Measurements from ENCODE around the gene NDFIP2. TPM values are rescaled to one million over a fixed set of nuclear protein-coding genes. Genes with fewer than 3 reads are reported as not detected.

Gene NDFIP2
- total RNA-seq, 1 donor from 2014 or later = 30.4 TPM

DNA sequence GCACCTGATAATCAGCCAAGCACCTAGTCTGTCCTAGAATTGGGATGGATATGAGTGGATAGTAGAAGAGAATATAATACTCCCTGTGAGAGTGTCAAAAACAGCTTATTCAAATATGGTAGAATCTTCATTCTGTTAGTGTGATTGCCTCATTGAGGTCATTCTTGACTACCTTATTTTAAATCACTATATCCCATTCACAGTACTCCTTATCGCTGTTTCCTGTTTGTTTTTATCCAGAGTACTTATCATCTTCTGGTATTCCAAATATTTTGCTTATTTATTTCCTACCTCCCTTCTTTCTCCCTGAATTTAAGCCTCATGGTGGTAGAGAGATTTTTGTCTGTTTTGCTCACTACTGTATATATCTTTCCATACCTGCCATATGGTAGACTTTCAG, 9.9 kb downstream of the NDFIP2 start:
- Mint-ChIP-seq H3K27me3 (ENCODE audit: unreplicated experiment) (no peaks in the 10 kb centered on the region), H3K4me1 (ENCODE audit: unreplicated experiment) (peaks cover 51% of the 10 kb centered on the region), H3K9me3 (ENCODE audit: unreplicated experiment) (no peaks in the 10 kb centered on the region), H3K27ac (ENCODE audit: unreplicated experiment) (no peak overlapping the region), H3K36me3 (ENCODE audit: low read depth, unreplicated experiment) (no peaks in the 10 kb centered on the region), H3K4me3 (ENCODE audit: unreplicated experiment) (no peak overlapping the region)
- no peak for DNase-seq (ENCODE audit: low spot score)
- TF ChIP-seq, protein P1, sequence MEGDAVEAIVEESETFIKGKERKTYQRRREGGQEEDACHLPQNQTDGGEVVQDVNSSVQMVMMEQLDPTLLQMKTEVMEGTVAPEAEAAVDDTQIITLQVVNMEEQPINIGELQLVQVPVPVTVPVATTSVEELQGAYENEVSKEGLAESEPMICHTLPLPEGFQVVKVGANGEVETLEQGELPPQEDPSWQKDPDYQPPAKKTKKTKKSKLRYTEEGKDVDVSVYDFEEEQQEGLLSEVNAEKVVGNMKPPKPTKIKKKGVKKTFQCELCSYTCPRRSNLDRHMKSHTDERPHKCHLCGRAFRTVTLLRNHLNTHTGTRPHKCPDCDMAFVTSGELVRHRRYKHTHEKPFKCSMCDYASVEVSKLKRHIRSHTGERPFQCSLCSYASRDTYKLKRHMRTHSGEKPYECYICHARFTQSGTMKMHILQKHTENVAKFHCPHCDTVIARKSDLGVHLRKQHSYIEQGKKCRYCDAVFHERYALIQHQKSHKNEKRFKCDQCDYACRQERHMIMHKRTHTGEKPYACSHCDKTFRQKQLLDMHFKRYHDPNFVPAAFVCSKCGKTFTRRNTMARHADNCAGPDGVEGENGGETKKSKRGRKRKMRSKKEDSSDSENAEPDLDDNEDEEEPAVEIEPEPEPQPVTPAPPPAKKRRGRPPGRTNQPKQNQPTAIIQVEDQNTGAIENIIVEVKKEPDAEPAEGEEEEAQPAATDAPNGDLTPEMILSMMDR (IDR thresholded peaks at IDR 0.05; ENCODE audit: unreplicated experiment) = no peak

DNA sequence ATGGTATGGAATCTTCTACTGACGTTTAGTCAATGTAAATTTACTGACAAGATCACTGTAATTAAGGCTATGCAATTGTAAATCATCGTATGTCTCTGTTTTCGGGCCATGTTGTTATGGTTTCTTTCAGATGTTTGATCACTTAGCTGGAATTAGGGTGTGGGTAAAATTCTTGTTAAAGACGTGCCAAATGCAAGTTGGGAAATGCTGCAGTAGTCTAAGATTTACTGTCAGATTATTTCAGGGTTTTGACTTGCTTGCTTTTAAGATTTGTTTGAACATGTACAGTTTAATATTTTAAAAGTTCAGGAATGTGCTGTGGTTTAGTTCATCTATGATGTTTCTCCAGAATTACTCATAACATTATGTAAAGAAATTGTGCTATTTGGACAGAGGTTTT, 10.8 kb downstream of the NDFIP2 start:
- no peak overlapping the region for H3K4me3 Mint-ChIP-seq (ENCODE audit: unreplicated experiment)
- no peaks in the 10 kb centered on the region for H3K36me3 Mint-ChIP-seq (ENCODE audit: low read depth, unreplicated experiment)
- TF ChIP-seq, protein P1 (IDR thresholded peaks at IDR 0.05; ENCODE audit: unreplicated experiment) = no peak
- peak overlapping the region; percentile 40 for H3K27ac Mint-ChIP-seq (ENCODE audit: unreplicated experiment)
- no peaks in the 10 kb centered on the region for H3K27me3 Mint-ChIP-seq (ENCODE audit: unreplicated experiment)
- H3K9me3 Mint-ChIP-seq (ENCODE audit: unreplicated experiment) = no peaks in the 10 kb centered on the region
- DNase-seq (ENCODE audit: low spot score) = no peak
- peaks cover 51% of the 10 kb centered on the region for H3K4me1 Mint-ChIP-seq (ENCODE audit: unreplicated experiment)

- H3K27ac Mint-ChIP-seq (ENCODE audit: unreplicated experiment) = peak overlapping the region; percentile 50
- no peaks in the 10 kb centered on the region for H3K27me3 Mint-ChIP-seq (ENCODE audit: unreplicated experiment)
- no peaks in the 10 kb centered on the region for H3K9me3 Mint-ChIP-seq (ENCODE audit: unreplicated experiment)
- DNase-seq (ENCODE audit: low spot score) = no peak
- TF ChIP-seq, protein P1 (IDR thresholded peaks at IDR 0.05; ENCODE audit: unreplicated experiment) = no peak
- H3K4me3 Mint-ChIP-seq (ENCODE audit: unreplicated experiment) = no peak overlapping the region
- H3K4me1 Mint-ChIP-seq (ENCODE audit: unreplicated experiment) = peaks cover 51% of the 10 kb centered on the region
- H3K36me3 Mint-ChIP-seq (ENCODE audit: low read depth, unreplicated experiment) = no peaks in the 10 kb centered on the region
Observed at GRCh38 chr13:79492313-79492798, 11.4 kb downstream of the NDFIP2 start.

- no peaks in the 10 kb centered on the region for H3K27me3 Mint-ChIP-seq (ENCODE audit: unreplicated experiment)
- no peaks in the 10 kb centered on the region for H3K36me3 Mint-ChIP-seq (ENCODE audit: low read depth, unreplicated experiment)
- TF ChIP-seq, protein P1 (IDR thresholded peaks at IDR 0.05; ENCODE audit: unreplicated experiment) = no peak
- DNase-seq (ENCODE audit: low spot score) = no peak
- H3K4me1 Mint-ChIP-seq (ENCODE audit: unreplicated experiment) = peaks cover 55% of the 10 kb centered on the region
- H3K27ac Mint-ChIP-seq (ENCODE audit: unreplicated experiment) = peak overlapping the region; percentile 50
- H3K9me3 Mint-ChIP-seq (ENCODE audit: unreplicated experiment) = no peaks in the 10 kb centered on the region
- H3K4me3 Mint-ChIP-seq (ENCODE audit: unreplicated experiment) = no peak overlapping the region
Observed at GRCh38 chr13:79492918-79493594, 12.1 kb downstream of the NDFIP2 start.

DNA sequence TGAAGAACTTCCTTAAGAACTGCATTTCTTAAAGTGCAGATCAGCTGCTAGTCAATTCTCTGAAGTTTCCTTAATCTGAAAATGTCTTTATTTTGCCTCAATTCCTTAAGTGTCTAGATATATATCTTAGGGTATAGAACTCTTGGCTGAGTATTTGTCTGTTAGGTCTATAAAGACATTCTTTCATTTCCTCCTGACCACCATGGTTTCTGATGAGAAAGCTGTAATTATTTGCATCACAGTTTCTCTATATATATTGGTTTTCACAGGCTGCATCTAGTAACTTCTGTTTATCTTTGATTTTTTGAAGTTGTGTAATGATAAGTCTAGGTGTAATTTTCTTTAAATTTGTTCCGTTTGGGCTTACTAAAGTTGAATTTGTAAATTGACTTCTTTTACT, 15.2 kb downstream of the NDFIP2 start:
- no peak overlapping the region for H3K27ac Mint-ChIP-seq (ENCODE audit: unreplicated experiment)
- TF ChIP-seq, protein P1 (IDR thresholded peaks at IDR 0.05; ENCODE audit: unreplicated experiment) = no peak
- no peaks in the 10 kb centered on the region for H3K27me3 Mint-ChIP-seq (ENCODE audit: unreplicated experiment)
- peaks cover 41% of the 10 kb centered on the region for H3K4me1 Mint-ChIP-seq (ENCODE audit: unreplicated experiment)
- no peak for DNase-seq (ENCODE audit: low spot score)
- no peaks in the 10 kb centered on the region for H3K36me3 Mint-ChIP-seq (ENCODE audit: low read depth, unreplicated experiment)
- H3K9me3 Mint-ChIP-seq (ENCODE audit: unreplicated experiment) = no peaks in the 10 kb centered on the region
- no peak overlapping the region for H3K4me3 Mint-ChIP-seq (ENCODE audit: unreplicated experiment)
